Lung microvascular endothelial cell (primary cell): ENCODE results near the gene KCNK10. TPM values are rescaled to one million over a fixed set of nuclear protein-coding genes. Genes with fewer than 3 reads are reported as not detected.

ENCODE experiments used
- total RNA-seq: library from RNA; depleted of rRNA; stranded (reverse); fragments of >200 nt; gene quantifications from 2 replicates; pipeline ENCODE4 v1.2.1, GENCODE V29; 2014

The KCNK10 gene
- total RNA-seq, 1 donor from 2014 or later: not detected

Other genes with a start within 250 kb of the KCNK10 start
- 5.9 and 6.2 TPM in 2 replicates for gene SPATA7, start 62.4 kb upstream of the KCNK10 start, total RNA-seq
- gene PTPN21, start 231.7 kb upstream of the KCNK10 start, total RNA-seq: 2.8 and 5.2 TPM in 2 replicates
- gene ZC3H14, start 239.8 kb upstream of the KCNK10 start, total RNA-seq: 35.1 and 47.2 TPM in 2 replicates